IPS-18c (cell line): ENCODE data around the gene DCDC2B.
A peak's percentile ranks its signal among the peaks of the same experiment; 100 is the strongest.

Experiments used
- H3K4me3 ChIP-seq: 2 replicates; pipeline ENCODE4 v1.7.0; 2013; ENCODE audit warnings: low read depth, mild to moderate bottlenecking, low read length, moderate library complexity; ENCODE audit not compliant: insufficient read depth
- H3K9me3 ChIP-seq: one replicate; pipeline ENCODE4 v1.6.1; 2013; ENCODE audit warnings: mild to moderate bottlenecking, low read length, moderate library complexity; ENCODE audit not compliant: control insufficient read depth, insufficient read depth

DCDC2B gene

GRCh38 chr1:32192220-32192948, 16.5 kb upstream of the DCDC2B start:
- H3K4me3 ChIP-seq = no peak overlapping the region
- peaks cover 4% of the 10 kb centered on the region for H3K9me3 ChIP-seq

DNA sequence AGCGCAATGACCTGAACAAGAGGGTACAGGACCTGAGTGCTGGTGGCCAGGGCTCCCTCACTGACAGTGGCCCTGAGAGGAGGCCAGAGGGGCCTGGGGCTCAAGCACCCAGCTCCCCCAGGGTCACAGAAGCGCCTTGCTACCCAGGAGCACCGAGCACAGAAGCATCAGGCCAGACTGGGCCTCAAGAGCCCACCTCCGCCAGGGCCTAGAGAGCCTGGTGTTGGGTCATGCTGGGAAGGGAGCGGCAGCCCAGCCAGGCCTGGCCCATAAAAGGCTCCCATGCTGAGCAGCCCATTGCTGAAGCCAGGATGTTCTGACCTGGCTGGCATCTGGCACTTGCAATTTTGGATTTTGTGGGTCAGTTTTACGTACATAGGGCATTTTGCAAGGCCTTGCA, 13.9 kb upstream of the DCDC2B start:
- H3K4me3 ChIP-seq = no peak overlapping the region
- H3K9me3 ChIP-seq = peaks cover 2% of the 10 kb centered on the region

GRCh38 chr1:32195531-32195930, 13.4 kb upstream of the DCDC2B start:
- no peaks in the 10 kb centered on the region for H3K9me3 ChIP-seq

GRCh38 chr1:32195972-32196823, 12.7 kb upstream of the DCDC2B start:
- Histone ChIP-seq H3K4me3 (no peak overlapping the region), H3K9me3 (no peaks in the 10 kb centered on the region)

More at GRCh38 chr1:32195531-32195930, 13.4 kb upstream of the DCDC2B start:
- H3K4me3 ChIP-seq = no peak overlapping the region

- Histone ChIP-seq H3K9me3 (no peaks in the 10 kb centered on the region), H3K4me3 (no peak overlapping the region)
These were observed 11.8 kb upstream of the DCDC2B start for GRCh38 chr1:32197074-32197473.

GRCh38 chr1:32197837-32198236, 11.1 kb upstream of the DCDC2B start:
- Histone ChIP-seq H3K9me3 (no peaks in the 10 kb centered on the region), H3K4me3 (no peak overlapping the region)

- H3K4me3 ChIP-seq = no peak overlapping the region
These were observed 10.4 kb upstream of the DCDC2B start for GRCh38 chr1:32198237-32199042.

GRCh38 chr1:32199043-32199716, 9.7 kb upstream of the DCDC2B start:
- H3K9me3 ChIP-seq = no peaks in the 10 kb centered on the region
- H3K4me3 ChIP-seq = 0 out of 2 replicates have a peak overlapping the region, but pooled peaks have one; percentile 34

More at GRCh38 chr1:32198237-32199042, 10.4 kb upstream of the DCDC2B start:
- H3K9me3 ChIP-seq = no peaks in the 10 kb centered on the region

DNA sequence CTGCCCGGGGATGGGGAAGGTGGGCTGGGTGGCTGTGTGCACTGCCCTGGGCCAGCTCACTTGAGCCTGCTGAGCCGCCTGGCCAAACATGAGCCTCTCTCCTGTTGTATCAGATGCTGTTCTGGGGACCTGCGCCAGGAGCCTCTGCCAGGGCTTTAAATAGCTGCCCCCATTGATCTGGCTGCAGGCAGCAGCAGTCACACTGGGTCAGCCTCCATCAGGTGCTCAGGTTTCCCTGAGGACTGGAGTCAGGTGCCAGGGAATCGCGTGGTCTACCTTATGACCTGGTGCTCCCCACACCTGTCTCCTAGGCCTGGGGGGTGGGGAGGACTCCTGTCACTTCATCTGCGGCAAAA, 9.2 kb upstream of the DCDC2B start:
- Histone ChIP-seq H3K9me3 (no peaks in the 10 kb centered on the region), H3K4me3 (peak overlapping the region; percentile 34; the same call in 1 of the 2 replicates)

GRCh38 chr1:32200226-32201010, 8.5 kb upstream of the DCDC2B start, which contains the start of gene CCDC28B:
Gene CCDC28B (plus strand): TSS chr1:32200595. CDS start chr1:32201936, 1,341 bp downstream.
- peak within 1 kb of the TSS; percentile 55 for H3K4me3 ChIP-seq
- H3K9me3 ChIP-seq = no peaks in the 10 kb centered on the region

- Histone ChIP-seq H3K9me3 (no peaks in the 10 kb centered on the region), H3K4me3 (peak overlapping the region; percentile 55)
These were observed 7.7 kb upstream of the DCDC2B start for GRCh38 chr1:32201011-32201855.

DNA sequence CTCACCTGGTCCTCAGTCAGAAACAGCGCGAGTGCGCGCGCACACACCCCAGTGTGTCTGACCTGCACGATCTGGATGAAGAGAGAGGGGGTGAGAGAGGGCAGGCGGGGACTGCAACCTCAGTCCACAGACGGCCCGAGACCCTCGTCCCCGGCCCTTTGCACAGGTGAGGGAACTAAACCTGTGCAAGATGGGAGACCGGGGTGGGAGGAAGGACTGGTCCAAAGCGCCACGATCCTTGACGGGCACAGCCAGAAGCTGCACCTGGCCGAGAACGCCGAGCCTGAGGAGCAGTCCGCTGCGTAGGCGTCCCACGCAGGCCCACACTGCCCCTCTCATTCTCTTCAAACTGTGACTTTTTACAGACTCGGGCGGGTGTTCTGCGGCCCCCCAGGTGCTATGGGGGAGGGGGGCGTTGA, 3.9 kb upstream of the DCDC2B start:
- H3K4me3 ChIP-seq = peak overlapping the region; percentile 92
- no peaks in the 10 kb centered on the region for H3K9me3 ChIP-seq

DNA sequence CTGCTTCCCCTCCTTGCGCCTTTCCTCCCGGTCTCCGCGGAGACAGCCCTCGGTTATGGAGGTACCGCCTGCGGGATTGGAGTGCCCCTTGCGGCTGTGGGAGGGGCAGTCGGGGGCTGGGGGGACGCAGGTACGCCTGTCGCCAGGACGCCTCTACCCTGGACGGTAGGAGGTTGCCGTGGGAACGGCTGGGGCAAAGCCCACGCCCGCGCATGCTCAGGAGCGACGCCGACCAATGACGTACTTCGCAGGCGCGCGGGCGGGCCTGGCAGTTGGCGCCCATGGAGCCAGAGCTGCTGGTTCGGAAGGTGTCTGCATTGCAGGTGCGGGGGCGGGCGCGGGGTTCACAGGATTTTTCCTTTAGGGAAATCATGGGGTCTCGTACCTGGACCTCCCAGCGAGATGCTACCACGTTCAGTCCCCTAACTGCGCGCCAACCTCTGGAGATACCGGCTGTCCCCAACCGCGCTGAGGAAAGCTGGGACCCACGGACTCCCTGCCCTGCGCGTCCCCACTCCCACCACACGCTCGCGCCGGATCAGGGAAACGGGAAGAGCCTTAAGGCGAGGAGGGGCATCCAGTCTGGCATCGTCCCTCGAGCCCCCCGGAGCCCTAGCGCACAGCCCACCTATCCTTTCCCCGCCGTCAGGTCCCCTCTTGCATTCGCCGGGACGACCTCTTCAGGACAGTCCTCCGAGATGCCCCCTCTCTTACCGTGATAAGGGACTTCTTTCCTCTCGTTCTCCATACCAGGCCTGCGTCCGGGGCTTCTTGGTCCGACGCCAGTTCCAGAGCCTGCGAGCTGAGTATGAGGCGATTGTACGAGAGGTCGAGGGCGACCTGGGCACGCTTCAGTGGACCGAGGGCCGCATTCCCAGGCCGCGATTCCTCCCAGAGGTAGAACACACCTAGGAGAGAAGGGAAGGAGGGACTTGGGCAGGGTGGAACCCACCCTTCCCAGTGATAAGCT, 3.2 kb upstream of the DCDC2B start, which contains the start of gene IQCC:
Gene IQCC, plus strand, starts transcription at position 271 of the 970 bp plus-strand sequence. Its CDS starts 11 bp downstream, at position 282.
- H3K4me3 ChIP-seq = peak within 1 kb of the TSS; percentile 92
- H3K9me3 ChIP-seq = no peaks in the 10 kb centered on the region

DNA sequence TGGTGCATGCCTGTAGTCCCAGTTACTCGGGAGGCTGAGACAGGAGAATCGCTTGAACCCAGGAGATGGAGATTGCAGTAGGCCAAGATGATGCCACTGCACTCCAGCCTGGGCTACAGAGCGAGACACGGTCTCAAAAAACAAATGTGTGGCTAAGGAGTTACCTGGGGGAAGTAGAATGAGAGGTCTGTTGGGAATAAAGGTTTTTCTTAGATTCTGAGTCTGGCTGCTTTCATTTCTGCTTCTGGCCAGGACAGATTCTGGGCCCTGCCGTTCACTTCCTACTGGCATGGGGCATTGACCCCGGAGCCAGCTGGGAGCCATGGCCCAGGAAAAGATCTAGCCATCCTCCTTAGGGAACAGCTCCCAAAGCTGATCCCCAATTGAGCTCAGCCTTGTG, 420 bp upstream of the DCDC2B start:
- Histone ChIP-seq H3K4me3 (no peak overlapping the region), H3K9me3 (no peaks in the 10 kb centered on the region)
